OCI-LY1 (cell line): Measurements from ENCODE around the gene MBD3L2.
"Not testable (repeated sequence)": the region's sequence is repeated elsewhere in the genome, so short reads cannot be mapped to it uniquely, and the experiment has no call there.

Experiments used
- CTCF ChIP-seq: fragments of 200-600 bp; sonication (generic), shearing (Covaris generic); IDR thresholded peaks from 2 replicates; pipeline ENCODE4 v1.5.1; 2017; ENCODE audit warnings: mild to moderate bottlenecking, antibody characterized with exemption, low read length, moderate library complexity, mixed read lengths
- EZH2 ChIP-seq: fragments of 200-600 bp; sonication (generic), shearing (Covaris generic); IDR thresholded peaks from 2 replicates; pipeline ENCODE4 v1.8.0; 2017; ENCODE audit warnings: borderline replicate concordance, mixed run types, mild to moderate bottlenecking, antibody characterized with exemption, low read length, moderate library complexity, mixed read lengths

GRCh38 chr19:7055679-7056078 is 6.6 kb downstream of the MBD3L2 start:
- not testable (repeated sequence) for TF ChIP-seq CTCF, EZH2
